ENCODE measurements around the gene PNMA6A.
"Not testable (repeated sequence)": the region's sequence is repeated elsewhere in the genome, so short reads cannot be mapped to it uniquely, and the experiment has no call there.

The PNMA6A gene
- total RNA-seq: 0.18 to 0.78 reads per million in 2 experiments

DNA sequence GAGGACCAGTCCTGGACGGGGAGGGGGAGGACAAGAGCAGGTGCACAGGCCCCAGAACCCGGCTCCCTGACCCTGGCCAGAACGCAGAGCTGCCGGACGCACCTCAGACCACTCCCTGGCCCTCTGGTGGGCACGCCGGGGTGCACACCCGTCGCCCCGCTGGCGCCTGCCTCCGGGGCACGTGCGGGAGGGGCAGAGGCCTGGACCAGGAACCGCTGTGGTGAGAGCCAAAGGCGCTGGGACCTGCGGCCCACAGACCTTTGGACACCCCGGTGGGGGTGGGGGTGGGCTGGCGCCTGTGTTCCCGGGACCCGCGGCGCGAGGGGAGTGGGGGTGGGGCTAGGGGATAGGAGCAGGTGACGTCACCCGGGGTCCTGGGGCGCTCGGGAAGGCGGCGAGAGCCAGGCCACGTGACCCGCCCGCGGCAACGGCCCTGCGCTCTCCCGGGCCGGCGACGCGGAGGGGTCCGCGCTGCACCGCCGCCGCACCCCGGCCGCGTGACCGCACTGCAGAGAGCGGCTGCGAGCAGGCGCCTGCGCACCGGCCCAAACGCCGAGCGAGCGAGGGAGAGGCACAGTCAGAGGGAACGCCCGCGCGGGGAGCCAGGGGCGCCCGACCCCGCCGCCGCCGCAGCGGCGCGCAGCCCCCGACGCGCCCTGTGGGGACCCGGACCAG, at the start of gene PNMA6A:
Gene PNMA6A (plus strand): TSS at position 546 of the 675 bp plus-strand sequence. CDS start 609 bp downstream, outside the sequence.
- not testable (repeated sequence) for DNase-seq (ENCODE audit: low read depth)

DNA sequence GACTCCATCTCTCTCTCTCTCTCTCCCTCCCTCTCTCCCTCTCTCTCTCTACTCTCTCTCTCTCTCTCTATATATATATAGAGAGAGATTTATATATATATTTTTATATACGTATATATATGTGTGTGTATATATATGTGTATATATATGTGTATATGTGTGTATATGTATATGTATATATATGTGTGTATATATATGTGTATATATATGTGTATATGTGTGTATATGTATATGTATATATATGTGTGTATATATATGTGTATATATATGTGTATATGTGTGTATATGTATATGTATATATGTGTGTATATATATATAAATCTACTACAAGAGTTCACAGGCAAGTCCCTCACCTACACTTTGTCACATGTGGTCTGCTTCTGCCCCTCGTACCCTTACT, 45.8 kb upstream of the PNMA6A start:
- DNase-seq (ENCODE audit: low read depth): not testable (repeated sequence)

- DNase-seq (ENCODE audit: low read depth): peak; percentile 19
Observed at GRCh38 chrX:153028487-153028886, 43.8 kb upstream of the PNMA6A start.

DNA sequence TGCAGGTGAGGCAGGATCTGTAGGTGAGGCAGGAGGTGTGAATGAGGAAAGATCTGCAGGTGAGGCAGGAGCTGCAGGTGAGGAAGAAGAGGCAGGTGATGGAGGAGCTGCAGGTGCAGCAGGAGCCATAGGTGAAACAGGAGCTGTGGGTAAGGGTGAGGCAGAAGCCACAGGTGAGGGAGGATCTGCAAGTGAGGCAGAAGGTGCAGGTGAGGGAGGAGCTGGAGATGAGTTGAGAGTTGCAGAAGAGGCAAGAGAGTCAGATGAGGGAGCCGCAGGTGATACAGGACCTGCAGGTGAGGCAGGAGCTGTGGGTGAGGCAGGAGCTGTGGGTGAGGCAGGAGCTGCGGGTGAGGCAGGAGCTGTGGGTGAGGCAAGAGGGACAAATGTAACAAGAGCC, 43.1 kb upstream of the PNMA6A start:
- no peak for DNase-seq (ENCODE audit: low read depth)

DNA sequence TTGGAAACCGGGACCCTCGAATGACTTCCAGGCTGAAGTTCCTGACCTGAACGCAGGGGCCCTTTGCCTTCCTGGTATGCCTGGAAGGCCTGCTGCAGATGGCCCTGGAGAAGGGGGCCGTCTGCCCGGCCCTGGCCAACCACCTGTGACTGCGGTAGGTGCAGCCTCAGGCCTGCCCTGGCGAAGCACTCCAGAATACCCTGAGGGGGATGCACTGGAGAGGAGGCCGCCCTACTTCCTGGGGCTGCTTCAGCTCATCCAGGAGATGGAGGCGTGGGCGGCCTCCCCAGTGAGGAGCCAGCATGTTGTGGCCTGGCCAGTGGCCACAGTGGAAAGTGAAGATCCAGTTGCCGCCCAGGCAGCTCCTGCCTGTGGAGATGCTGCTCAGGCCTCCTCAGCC, 42.4 kb upstream of the PNMA6A start:
- no peak for DNase-seq (ENCODE audit: low read depth)

- DNase-seq (ENCODE audit: low read depth): no peak
Observed at GRCh38 chrX:153030801-153031200, 41.5 kb upstream of the PNMA6A start.

DNA sequence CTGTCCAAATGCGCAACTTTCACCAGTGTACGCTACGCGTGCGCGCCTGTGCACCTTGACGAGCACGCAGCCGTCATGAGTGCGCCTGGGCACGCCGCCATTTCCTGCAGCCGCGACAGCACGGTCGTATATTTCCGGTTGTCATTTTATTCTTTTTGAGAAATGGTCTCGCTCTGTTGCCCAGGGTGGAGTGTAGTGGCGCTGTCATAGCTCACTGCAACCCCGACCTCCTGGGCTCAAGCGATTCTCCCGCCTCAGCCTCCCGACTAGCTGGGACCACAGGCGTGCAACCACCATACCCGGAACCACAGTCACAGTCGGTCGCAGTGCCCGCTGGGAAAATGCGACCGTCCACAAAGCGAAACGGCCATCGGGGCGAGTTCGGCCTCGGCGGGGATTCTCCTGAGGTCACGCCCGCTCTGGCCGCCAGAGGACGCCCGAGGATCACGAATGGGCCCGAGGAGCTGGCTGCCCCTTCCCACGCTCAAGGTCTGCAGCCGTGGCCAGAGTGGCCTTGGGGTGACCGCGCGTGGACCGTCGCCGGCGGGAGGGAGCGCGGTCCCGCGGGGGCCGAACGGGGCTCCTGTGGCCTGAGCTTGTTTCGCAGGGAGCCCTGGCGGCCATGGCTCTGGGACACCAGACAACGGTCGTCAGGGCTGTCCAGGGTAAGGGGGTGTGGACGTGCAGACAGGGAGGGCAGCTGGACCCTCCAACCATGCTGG, 39.7 kb upstream of the PNMA6A start:
- peak; percentile 35 for DNase-seq (ENCODE audit: low read depth)

DNA sequence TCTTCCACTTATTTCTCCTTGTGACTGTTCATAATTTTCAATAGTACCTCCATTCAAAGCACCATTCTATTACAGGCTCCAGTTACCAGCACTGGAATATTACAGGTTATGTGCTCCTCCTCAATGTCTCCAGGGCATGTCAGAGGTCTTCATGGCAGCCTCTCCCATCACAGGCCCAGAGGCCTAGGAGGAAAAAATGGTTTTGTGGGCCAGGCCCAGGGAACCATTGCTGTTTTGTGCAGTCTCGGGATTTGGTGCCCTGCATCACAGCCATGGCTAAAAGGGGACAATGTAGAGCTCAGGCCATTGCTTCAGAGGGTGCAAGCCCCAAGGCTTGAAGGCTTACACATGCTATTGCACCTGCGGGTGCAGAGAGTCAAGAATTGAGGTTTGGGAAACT, 23.2 kb upstream of the PNMA6A start:
- DNase-seq (ENCODE audit: low read depth): no peak

DNA sequence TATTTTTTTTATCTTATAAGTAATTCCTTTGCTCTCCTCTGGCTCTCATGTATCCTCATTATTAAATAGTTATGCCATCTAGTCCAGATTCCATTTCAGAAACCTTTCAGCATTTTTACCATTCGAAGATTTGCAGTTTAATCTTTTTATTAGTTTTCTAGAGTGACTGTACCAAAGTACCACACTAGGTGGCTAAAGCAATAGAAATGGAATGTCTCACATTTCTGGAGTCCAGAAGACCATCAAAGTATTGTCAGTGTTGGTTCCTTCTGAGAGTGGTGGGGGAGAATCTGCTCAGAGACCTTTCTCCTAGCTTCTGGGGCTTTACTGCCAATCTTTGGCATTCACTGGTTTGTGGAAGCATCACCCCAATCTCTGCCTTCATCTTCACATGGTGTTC, 19.7 kb upstream of the PNMA6A start:
- DNase-seq (ENCODE audit: low read depth): no peak

- no peak for DNase-seq (ENCODE audit: low read depth)
Observed at GRCh38 chrX:153055871-153056749, 16.1 kb upstream of the PNMA6A start, which contains the start of gene PNMA3. PNMA3 (plus strand) TSS chrX:153056470; CDS start chrX:153057056, 586 bp downstream.

- no peak for DNase-seq (ENCODE audit: low read depth)
Observed at GRCh38 chrX:153057281-153057680, 15.0 kb upstream of the PNMA6A start.

GRCh38 chrX:153059191-153060094, 12.8 kb upstream of the PNMA6A start:
- DNase-seq (ENCODE audit: low read depth): no peak

DNA sequence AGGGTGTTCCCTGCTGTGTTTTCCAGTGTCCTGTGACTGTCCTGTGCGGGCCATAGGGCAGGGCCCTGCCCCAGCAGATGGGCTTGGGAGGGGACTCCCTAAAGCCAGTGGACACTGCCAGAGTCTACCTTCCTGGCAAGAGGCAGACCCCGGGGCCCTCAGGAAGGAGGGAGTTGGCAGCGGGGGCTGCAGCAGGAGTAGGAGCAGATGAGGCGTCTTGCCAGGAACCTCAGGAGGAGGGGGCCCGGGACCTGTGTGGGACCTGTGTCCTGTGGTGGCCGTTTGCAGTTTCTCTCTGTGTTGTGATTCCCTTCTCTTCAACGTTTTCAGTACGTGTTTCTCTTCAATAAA, 12.2 kb upstream of the PNMA6A start:
- no peak for DNase-seq (ENCODE audit: low read depth)

GRCh38 chrX:153061732-153062131, 10.5 kb upstream of the PNMA6A start:
- no peak for DNase-seq (ENCODE audit: low read depth)

GRCh38 chrX:153063315-153063714, 8.9 kb upstream of the PNMA6A start:
- no peak for DNase-seq (ENCODE audit: low read depth)

GRCh38 chrX:153064061-153064460, 8.2 kb upstream of the PNMA6A start:
- DNase-seq (ENCODE audit: low read depth): no peak

DNA sequence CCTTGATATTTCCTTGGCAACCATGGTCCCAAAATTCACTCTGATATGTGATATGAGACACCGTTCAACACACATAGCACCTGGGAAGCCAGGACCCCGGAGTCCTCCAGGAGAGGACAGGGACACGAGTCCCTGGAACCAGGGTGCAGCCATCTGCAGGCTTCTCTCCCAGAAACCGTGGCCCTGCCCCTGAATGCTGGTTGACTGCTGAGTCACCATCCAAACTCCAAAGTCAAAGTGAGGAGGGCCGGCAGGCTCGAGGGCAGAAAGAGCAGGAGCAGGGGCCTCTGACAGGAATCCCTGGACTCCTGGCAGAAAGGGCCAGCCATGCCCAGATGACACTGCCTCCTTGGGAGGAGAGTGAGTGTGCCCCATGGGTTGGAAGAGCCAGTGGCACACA, 6.9 kb upstream of the PNMA6A start:
- DNase-seq (ENCODE audit: low read depth): no peak

DNA sequence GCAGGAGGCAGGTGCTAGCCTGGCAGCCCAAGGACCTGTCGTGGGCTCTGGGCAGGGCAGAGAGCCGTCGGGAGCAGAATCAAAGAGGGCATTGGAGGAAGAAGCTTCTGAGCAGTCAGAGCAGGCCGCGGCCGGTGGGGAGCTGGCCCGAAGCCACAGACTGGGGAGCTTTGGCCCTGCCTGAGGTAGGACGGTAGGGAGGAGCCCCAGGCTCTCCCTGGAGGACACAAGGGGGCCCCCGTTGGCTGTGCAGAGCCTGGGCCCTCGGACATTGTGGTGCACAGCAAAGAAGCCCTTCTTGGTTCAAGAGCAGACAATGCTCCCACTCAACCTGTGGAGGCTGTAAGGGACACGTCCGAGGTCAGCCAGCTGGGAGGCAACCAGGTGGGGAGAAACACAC, 5.9 kb upstream of the PNMA6A start:
- not testable (repeated sequence) for DNase-seq (ENCODE audit: low read depth)

GRCh38 chrX:153073331-153073730, 1.1 kb downstream of the PNMA6A start:
- not testable (repeated sequence) for DNase-seq (ENCODE audit: low read depth)

- DNase-seq (ENCODE audit: low read depth): no peak
Observed at GRCh38 chrX:153074262-153074899, 2.1 kb downstream of the PNMA6A start.

DNA sequence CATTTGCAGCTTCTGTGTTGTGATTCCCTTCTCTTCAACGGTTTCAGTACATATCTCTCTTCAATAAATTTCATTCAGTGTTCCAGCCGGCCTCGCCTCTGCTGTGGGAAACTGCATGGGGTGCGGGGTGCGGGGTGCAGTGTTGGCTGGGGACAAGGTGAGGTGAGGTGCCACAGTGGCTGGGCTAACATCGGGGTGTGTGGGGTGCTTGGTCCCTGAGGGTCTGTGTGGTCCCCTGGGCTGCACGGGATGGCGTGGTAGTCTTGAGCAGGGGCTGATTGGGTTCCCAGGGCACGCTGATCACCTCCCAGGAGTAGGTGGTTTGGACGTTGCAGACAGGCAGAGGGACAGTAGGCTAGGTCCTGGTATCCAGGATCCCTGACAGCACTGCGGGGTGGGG, 2.7 kb downstream of the PNMA6A start:
- no peak for DNase-seq (ENCODE audit: low read depth)
